Gastroesophageal sphincter (tissue), 4 donors: Measurements from ENCODE around the gene CRACR2A. TPM values are rescaled to one million over a fixed set of nuclear protein-coding genes. Genes with fewer than 3 reads are reported as not detected.

ENCODE experiments used
- ATAC-seq: fragments of 150-250 bp; one replicate; pipeline ENCODE4 v1.9.1; 2016; ENCODE audit warnings: mild to moderate bottlenecking, moderate library complexity
- H3K27ac ChIP-seq, 4 donors: fragments of 200-600 bp; sonication (generic) in 3 of 4; 1 replicate in 3 of 4; 2 replicates in 1 of 4; pipeline ENCODE4 v1.5.1; 2016 to 2019
- H3K27me3 ChIP-seq: fragments of 200-600 bp; sonication (generic); one replicate; pipeline ENCODE4 v1.5.1; 2019
- H3K36me3 ChIP-seq, 2 donors: fragments of 200-600 bp; sonication (generic); one replicate each; pipeline ENCODE4 v1.5.1; 2019; ENCODE audit warnings: control low read depth in 1 of 2
- H3K4me1 ChIP-seq, 3 donors: fragments of 200-600 bp; sonication (generic); 1 replicate in 2 of 3; 2 replicates in 1 of 3; pipeline ENCODE4 v1.5.1; 2016 to 2019; ENCODE audit warnings: control low read depth in 2 of 3
- H3K4me3 ChIP-seq, 2 donors: fragments of 200-600 bp; sonication (generic); one replicate each; pipeline ENCODE4 v1.5.1; 2019; ENCODE audit warnings: mild to moderate bottlenecking in 1 of 2, moderate library complexity in 1 of 2
- H3K9me3 ChIP-seq, 3 donors: fragments of 200-600 bp; sonication (generic); one replicate each; pipeline ENCODE4 v1.5.1; 2017 to 2019; ENCODE audit warnings: control low read depth in 2 of 3
- CTCF ChIP-seq, 4 experiments: fragments of 200-600 bp in 2 of 4; fragments of 450-650 bp in 2 of 4; sonication (generic) in 1 of 4; IDR thresholded peaks; one replicate each; pipeline ENCODE4 v1.5.1; 2017 to 2019; ENCODE audit warnings: antibody characterized with exemption in 4 of 4, mild to moderate bottlenecking in 2 of 4, moderate library complexity in 2 of 4
- EP300 ChIP-seq: sonication (generic); formaldehyde crosslinking; IDR thresholded peaks from one replicate; pipeline ENCODE4 v1.6.1; 2017; ENCODE audit warnings: antibody characterized with exemption, mild to moderate bottlenecking
- POLR2A ChIP-seq, 2 donors: fragments of 450-650 bp; IDR thresholded peaks; one replicate each; pipeline ENCODE4 v1.6.1; 2017; ENCODE audit warnings: antibody characterized with exemption in 2 of 2, mild to moderate bottlenecking in 2 of 2, moderate library complexity in 1 of 2
- POLR2AphosphoS5 ChIP-seq: sonication (generic); formaldehyde crosslinking; IDR thresholded peaks from one replicate; pipeline ENCODE4 v1.6.1; 2017; ENCODE audit warnings: antibody characterized with exemption
- whole genome bisulfite sequencing, 2 donors: methylation state at CpG; one replicate each; pipeline ENCODE4 v1.1.5; 2018; ENCODE audit warnings: low coverage in 1 of 2; 5-methylcytosine and 5-hydroxymethylcytosine counted together
- total RNA-seq, 4 donors: library from RNA; depleted of rRNA; stranded (reverse); fragments of >200 nt; gene quantifications; one replicate each; pipeline ENCODE4 v1.1.0, GENCODE V29; 2016

The CRACR2A gene
- total RNA-seq, 4 donors from 2014 or later = 2.2 to 5.4 (median 3.0) TPM

- TF ChIP-seq POLR2A (IDR thresholded peaks at IDR 0.05) (no peak), CTCF (IDR thresholded peaks at IDR 0.05) (no peak), POLR2AphosphoS5 (no peak), EP300 (no peak)
- WGBS, 2 donors = 3 to 23% methylated on average over 4 of the region's 4 CpGs
- no peaks in the 10 kb centered on the region for H3K27me3 ChIP-seq
- peaks cover 0 to 12% (median 0%) of the 10 kb centered on the region in 3 donors for H3K9me3 ChIP-seq
- peaks cover 0 to 15% (median 0%) of the 10 kb centered on the region in 3 donors for H3K4me1 ChIP-seq
- peak overlapping the region; percentile 10 to 76 (median 70) for H3K27ac ChIP-seq
- H3K36me3 ChIP-seq = no peaks in the 10 kb centered on the region
- no peak overlapping the region for H3K4me3 ChIP-seq
- peak; percentile 41 for ATAC-seq
These were observed 48.2 kb downstream of the CRACR2A start for GRCh38 chr12:3704512-3705353.

GRCh38 chr12:3700861-3701260 is 52.0 kb downstream of the CRACR2A start:
- no peak for ATAC-seq
- H3K27me3 ChIP-seq = no peaks in the 10 kb centered on the region
- no peak overlapping the region for H3K27ac ChIP-seq
- no peak for TF ChIP-seq CTCF (IDR thresholded peaks at IDR 0.05)
- no peak for TF ChIP-seq EP300
- TF ChIP-seq POLR2AphosphoS5 = no peak
- no peak for TF ChIP-seq POLR2A (IDR thresholded peaks at IDR 0.05)
- peaks cover 0 to 12% (median 0%) of the 10 kb centered on the region in 3 donors for H3K9me3 ChIP-seq
- WGBS, 2 donors = 86 to 90% methylated on average over 1 of the region's 1 CpG
- no peak overlapping the region for H3K4me3 ChIP-seq
- H3K4me1 ChIP-seq = peaks cover 0 to 21% (median 0%) of the 10 kb centered on the region in 3 donors
- H3K36me3 ChIP-seq = no peaks in the 10 kb centered on the region

- H3K4me1 ChIP-seq = peaks cover 0 to 6% (median 0%) of the 10 kb centered on the region in 3 donors
- TF ChIP-seq POLR2AphosphoS5 (no peak), CTCF (IDR thresholded peaks at IDR 0.05) (no peak), POLR2A (IDR thresholded peaks at IDR 0.05) (no peak)
- H3K27me3 ChIP-seq = no peaks in the 10 kb centered on the region
- 45 to 63% methylated on average over 4 to 7 of the region's 7 CpGs for WGBS, 2 donors
- no peak overlapping the region for H3K4me3 ChIP-seq
- peaks cover 0 to 7% (median 0%) of the 10 kb centered on the region in 3 donors for H3K9me3 ChIP-seq
- ATAC-seq = no peak
- H3K27ac ChIP-seq = peak overlapping the region in 1 of 4 donors; percentile 23
- no peaks in the 10 kb centered on the region for H3K36me3 ChIP-seq
These were observed 54.5 kb downstream of the CRACR2A start for GRCh38 chr12:3698218-3698974.

- ATAC-seq = no peak
- Histone ChIP-seq H3K27me3 (no peaks in the 10 kb centered on the region), H3K36me3 (no peaks in the 10 kb centered on the region), H3K4me1 (peaks cover 0 to 6% (median 0%) of the 10 kb centered on the region in 3 donors), H3K9me3 (no peaks in the 10 kb centered on the region), H3K27ac (no peak overlapping the region), H3K4me3 (no peak overlapping the region)
- 86 to 100% methylated on average over 4 to 5 of the region's 5 CpGs for WGBS, 2 donors
- TF ChIP-seq EP300 = no peak
- TF ChIP-seq POLR2A (IDR thresholded peaks at IDR 0.05) = no peak
- no peak for TF ChIP-seq CTCF (IDR thresholded peaks at IDR 0.05)
- no peak for TF ChIP-seq POLR2AphosphoS5
These were observed 55.5 kb downstream of the CRACR2A start for GRCh38 chr12:3697311-3697870.
